Trophoblast cell (in vitro differentiated cells and primary cell): ENCODE data around the gene IGSF9B.

Experiments
- DNase-seq, 2 donors: peaks; one replicate each; pipeline ENCODE4 v3.0.0-alpha.2; 2016
- H2AFZ ChIP-seq: 2 replicates; pipeline ENCODE4 v1.6.1; 2013; ENCODE audit warnings: low read length, moderate library complexity, mild to moderate bottlenecking; ENCODE audit not compliant: insufficient read depth, poor library complexity
- H2AK5ac ChIP-seq: 2 replicates; pipeline ENCODE4 v1.6.1; 2013; ENCODE audit warnings: mild to moderate bottlenecking, low read length
- H2BK120ac ChIP-seq: 2 replicates; pipeline ENCODE4 v1.6.1; 2013; ENCODE audit warnings: low read length, mild to moderate bottlenecking, moderate library complexity; ENCODE audit not compliant: insufficient read depth, poor library complexity
- H2BK12ac ChIP-seq: 2 replicates; pipeline ENCODE4 v1.6.1; 2013; ENCODE audit warnings: mild to moderate bottlenecking, low read length, moderate library complexity
- H2BK5ac ChIP-seq: 2 replicates; pipeline ENCODE4 v1.6.1; 2013; ENCODE audit warnings: low read length, low read depth, moderate library complexity, mild to moderate bottlenecking; ENCODE audit not compliant: poor library complexity
- H3K14ac ChIP-seq: 2 replicates; pipeline ENCODE4 v1.6.1; 2013; ENCODE audit warnings: mild to moderate bottlenecking, low read length
- H3K18ac ChIP-seq: 2 replicates; pipeline ENCODE4 v1.6.1; 2013; ENCODE audit warnings: mild to moderate bottlenecking, low read length
- H3K23ac ChIP-seq: 2 replicates; pipeline ENCODE4 v1.6.1; 2013; ENCODE audit warnings: low read length
- H3K27ac ChIP-seq: 2 replicates; pipeline ENCODE4 v1.5.1; 2013; ENCODE audit warnings: low read depth, mild to moderate bottlenecking, inconsistent platforms, low read length, moderate library complexity
- H3K27me3 ChIP-seq: 2 replicates; pipeline ENCODE4 v1.6.1; 2013; ENCODE audit warnings: inconsistent platforms, mild to moderate bottlenecking, low read length, moderate library complexity; ENCODE audit not compliant: insufficient read depth
- H3K36me3 ChIP-seq, 2 experiments: 1 replicate in 1 of 2; 2 replicates in 1 of 2; pipeline ENCODE4 v1.6.1; 2013; ENCODE audit warnings: low read length in 2 of 2, mild to moderate bottlenecking in 2 of 2, moderate library complexity in 1 of 2; ENCODE audit not compliant: insufficient read depth in 2 of 2, control insufficient read depth in 1 of 2
- H3K4ac ChIP-seq: 2 replicates; pipeline ENCODE4 v1.6.1; 2013; ENCODE audit warnings: low read depth, mild to moderate bottlenecking, low read length, moderate library complexity
- H3K4me1 ChIP-seq, 2 experiments: 1 replicate in 1 of 2; 2 replicates in 1 of 2; pipeline ENCODE4 v1.6.1; 2013; ENCODE audit warnings: low read length in 2 of 2, mild to moderate bottlenecking in 2 of 2, moderate library complexity in 1 of 2; ENCODE audit not compliant: insufficient read depth in 2 of 2, control insufficient read depth in 1 of 2
- H3K4me2 ChIP-seq: 2 replicates; pipeline ENCODE4 v1.6.1; 2013; ENCODE audit warnings: inconsistent platforms, mild to moderate bottlenecking, low read length, moderate library complexity
- H3K4me3 ChIP-seq: 2 replicates; pipeline ENCODE4 v1.5.1; 2013; ENCODE audit warnings: mild to moderate bottlenecking, low read depth, low read length, inconsistent platforms
- H3K79me1 ChIP-seq: one replicate; pipeline ENCODE4 v1.6.1; 2013; ENCODE audit warnings: low read length
- H3K79me2 ChIP-seq: 2 replicates; pipeline ENCODE4 v1.6.1; 2013; ENCODE audit warnings: low read length, mild to moderate bottlenecking; ENCODE audit not compliant: control insufficient read depth, insufficient read depth, poor library complexity
- H3K9ac ChIP-seq: 2 replicates; pipeline ENCODE4 v1.6.1; 2013; ENCODE audit warnings: mild to moderate bottlenecking, low read length
- H3K9me3 ChIP-seq: 2 replicates; pipeline ENCODE4 v1.6.1; 2013; ENCODE audit warnings: low read depth, mild to moderate bottlenecking, control low read depth, inconsistent platforms, low read length; ENCODE audit not compliant: insufficient read depth
- H4K12ac ChIP-seq: 2 replicates; pipeline ENCODE4 v1.6.1; 2013; ENCODE audit warnings: low read depth, mild to moderate bottlenecking, low read length, moderate library complexity
- H4K8ac ChIP-seq: 2 replicates; pipeline ENCODE4 v1.6.1; 2013; ENCODE audit warnings: low read depth, mild to moderate bottlenecking, low read length, moderate library complexity
- H4K91ac ChIP-seq: one replicate; pipeline ENCODE4 v1.6.1; 2013; ENCODE audit warnings: low read depth, mild to moderate bottlenecking, low read length, moderate library complexity
- WGBS: extraction: QIAGEN DNeasy Blood & Tissue Kit; methylation state at CpG from one replicate; pipeline ENCODE4 v1.1.7; 2013; ENCODE audit warnings: missing lambda C conversion rate; ENCODE audit not compliant: insufficient read length, insufficient coverage; ENCODE audit errors: extremely low coverage; 5-methylcytosine and 5-hydroxymethylcytosine counted together

Gene IGSF9B

GRCh38 chr11:133974836-133975487 is 18.2 kb upstream of the IGSF9B start:
- no CpG with 5 or more reads among the region's 14 CpGs for WGBS
- Histone ChIP-seq H3K9ac (no peak overlapping the region), H3K18ac (no peak overlapping the region), H2BK12ac (no peak overlapping the region), H3K4me3 (no peak overlapping the region), H3K4ac (no peak overlapping the region), H3K79me2 (no peaks in the 10 kb centered on the region), H3K79me1 (no peaks in the 10 kb centered on the region), H3K36me3 (no peaks in the 10 kb centered on the region), H3K14ac (no peak overlapping the region), H4K12ac (no peak overlapping the region), H2BK120ac (no peak overlapping the region), H2AFZ (no peak overlapping the region), H2BK5ac (no peak overlapping the region), H3K9me3 (no peaks in the 10 kb centered on the region), H3K27me3 (no peaks in the 10 kb centered on the region), H4K91ac (no peak overlapping the region), H3K23ac (no peak overlapping the region), H4K8ac (no peak overlapping the region), H2AK5ac (no peak overlapping the region), H3K4me1 (no peaks in the 10 kb centered on the region), H3K27ac (no peak overlapping the region), H3K4me2 (no peak overlapping the region)
- DNase-seq = no peak

GRCh38 chr11:133971881-133972280 is 15.1 kb upstream of the IGSF9B start:
- Histone ChIP-seq H2AFZ (no peak overlapping the region), H3K4me2 (no peak overlapping the region), H4K91ac (no peak overlapping the region), H2AK5ac (no peak overlapping the region), H3K36me3 (no peaks in the 10 kb centered on the region), H3K9ac (no peak overlapping the region), H2BK5ac (no peak overlapping the region), H4K12ac (no peak overlapping the region), H4K8ac (no peak overlapping the region), H3K4ac (no peak overlapping the region), H3K9me3 (peaks cover 9% of the 10 kb centered on the region), H2BK12ac (no peak overlapping the region), H3K4me1 (no peaks in the 10 kb centered on the region), H3K27me3 (no peaks in the 10 kb centered on the region), H3K79me2 (no peaks in the 10 kb centered on the region), H3K79me1 (no peaks in the 10 kb centered on the region), H3K23ac (no peak overlapping the region), H3K18ac (no peak overlapping the region), H2BK120ac (no peak overlapping the region), H3K27ac (no peak overlapping the region), H3K14ac (no peak overlapping the region), H3K4me3 (no peak overlapping the region)
- no peak for DNase-seq
- WGBS = no CpG with 5 or more reads among the region's 11 CpGs

- Histone ChIP-seq H2AFZ (no peak overlapping the region), H3K4me2 (no peak overlapping the region), H3K4me1 (no peaks in the 10 kb centered on the region), H3K23ac (no peak overlapping the region), H2BK5ac (no peak overlapping the region), H3K9me3 (peaks cover 9% of the 10 kb centered on the region), H3K79me2 (no peaks in the 10 kb centered on the region), H3K27ac (no peak overlapping the region), H3K27me3 (no peaks in the 10 kb centered on the region), H2BK120ac (no peak overlapping the region), H4K8ac (no peak overlapping the region), H3K18ac (no peak overlapping the region), H3K4me3 (no peak overlapping the region), H4K91ac (no peak overlapping the region), H3K4ac (no peak overlapping the region), H4K12ac (no peak overlapping the region), H2BK12ac (no peak overlapping the region), H3K36me3 (no peaks in the 10 kb centered on the region), H3K14ac (no peak overlapping the region), H2AK5ac (no peak overlapping the region), H3K79me1 (no peaks in the 10 kb centered on the region), H3K9ac (no peak overlapping the region)
- no peak for DNase-seq
- WGBS = no CpG with 5 or more reads among the region's 11 CpGs
These were observed 12.3 kb upstream of the IGSF9B start for GRCh38 chr11:133969112-133969511.

- Histone ChIP-seq H2AFZ (no peak overlapping the region), H3K79me2 (no peaks in the 10 kb centered on the region), H3K9ac (no peak overlapping the region), H3K4ac (no peak overlapping the region), H4K91ac (no peak overlapping the region), H4K12ac (no peak overlapping the region), H3K18ac (no peak overlapping the region), H3K27me3 (no peaks in the 10 kb centered on the region), H3K79me1 (no peaks in the 10 kb centered on the region), H3K9me3 (peaks cover 9% of the 10 kb centered on the region), H3K36me3 (no peaks in the 10 kb centered on the region), H2BK120ac (no peak overlapping the region), H3K23ac (no peak overlapping the region), H3K4me3 (no peak overlapping the region), H2BK12ac (no peak overlapping the region), H3K27ac (no peak overlapping the region), H3K14ac (no peak overlapping the region), H3K4me1 (no peaks in the 10 kb centered on the region), H2AK5ac (no peak overlapping the region), H3K4me2 (no peak overlapping the region), H2BK5ac (no peak overlapping the region), H4K8ac (no peak overlapping the region)
- WGBS = no CpG with 5 or more reads among the region's 6 CpGs
- no peak for DNase-seq
These were observed 11.5 kb upstream of the IGSF9B start for GRCh38 chr11:133968300-133968699.
